ENCODE measurements around the gene KIAA1671. TPM values are rescaled to one million over a fixed set of nuclear protein-coding genes. Genes with fewer than 3 reads are reported as not detected.
"Not testable (repeated sequence)": the region's sequence is repeated elsewhere in the genome, so short reads cannot be mapped to it uniquely, and the experiment has no call there.

Gene KIAA1671
- polyA plus RNA-seq, 1 donor (not counting 4 experiments of a cell fraction or from before 2014, with no cell fraction given): 17.4 TPM

DNA sequence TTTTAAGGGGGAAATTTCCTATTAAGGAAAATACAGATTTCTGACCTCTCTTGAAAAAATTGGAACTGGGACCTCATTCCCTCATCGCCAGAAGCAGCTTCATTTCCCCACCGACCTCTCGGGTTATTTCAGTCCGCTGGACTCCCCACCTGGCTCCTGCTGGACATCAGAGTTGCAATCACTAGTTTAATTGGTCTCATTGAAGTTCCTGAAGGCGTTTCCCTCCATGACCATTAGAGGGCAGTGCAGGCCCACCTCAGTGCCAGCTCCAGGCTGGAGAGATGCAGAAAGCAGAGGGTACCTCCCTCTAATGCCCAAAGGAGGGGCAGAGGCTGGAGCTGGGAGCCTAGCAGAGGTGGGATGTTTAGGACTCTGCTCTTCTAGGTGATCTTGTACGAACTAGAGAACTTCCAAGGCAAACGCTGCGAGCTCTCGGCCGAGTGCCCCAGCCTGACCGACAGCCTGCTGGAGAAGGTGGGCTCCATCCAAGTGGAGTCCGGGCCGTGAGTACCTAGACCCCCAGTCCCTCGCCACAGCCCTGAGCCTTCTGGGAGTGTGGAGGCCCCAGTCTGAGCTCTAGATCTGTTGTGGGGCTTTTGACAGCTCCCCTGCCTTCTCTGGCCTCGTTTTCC lies 249.9 kb downstream of the KIAA1671 start:
- H3K9me3 ChIP-seq (ENCODE audit: control insufficient read depth, low read depth, low read length): no peaks in the 10 kb centered on the region
- H4K20me1 ChIP-seq (ENCODE audit: control insufficient read depth, extremely low read depth, insufficient read depth, low read length): peaks cover 3% of the 10 kb centered on the region
- H3K4me1 ChIP-seq (ENCODE audit: control insufficient read depth, extremely low read depth, insufficient read depth, low read length): no peaks in the 10 kb centered on the region
- no peaks in the 10 kb centered on the region for H3K27me3 ChIP-seq (ENCODE audit: control insufficient read depth, extremely low read depth, insufficient read depth, low read length)
- H2AFZ ChIP-seq (ENCODE audit: control insufficient read depth, low read length): no peak overlapping the region
- DNase-seq (ENCODE audit: low read depth, low spot score) (peak; percentile 7), FAIRE-seq (peak; percentile 77)
- peaks cover 0 to 11% of the 10 kb centered on the region in 2 experiments for H3K36me3 ChIP-seq (ENCODE audit: control insufficient read depth in 2 of 2, extremely low read depth in 1 of 2, insufficient read depth in 2 of 2, low read length in 2 of 2)
- TF ChIP-seq EZH2 (IDR thresholded peaks at IDR 0.05; ENCODE audit: low read length): no peak
- TF ChIP-seq, protein P1, sequence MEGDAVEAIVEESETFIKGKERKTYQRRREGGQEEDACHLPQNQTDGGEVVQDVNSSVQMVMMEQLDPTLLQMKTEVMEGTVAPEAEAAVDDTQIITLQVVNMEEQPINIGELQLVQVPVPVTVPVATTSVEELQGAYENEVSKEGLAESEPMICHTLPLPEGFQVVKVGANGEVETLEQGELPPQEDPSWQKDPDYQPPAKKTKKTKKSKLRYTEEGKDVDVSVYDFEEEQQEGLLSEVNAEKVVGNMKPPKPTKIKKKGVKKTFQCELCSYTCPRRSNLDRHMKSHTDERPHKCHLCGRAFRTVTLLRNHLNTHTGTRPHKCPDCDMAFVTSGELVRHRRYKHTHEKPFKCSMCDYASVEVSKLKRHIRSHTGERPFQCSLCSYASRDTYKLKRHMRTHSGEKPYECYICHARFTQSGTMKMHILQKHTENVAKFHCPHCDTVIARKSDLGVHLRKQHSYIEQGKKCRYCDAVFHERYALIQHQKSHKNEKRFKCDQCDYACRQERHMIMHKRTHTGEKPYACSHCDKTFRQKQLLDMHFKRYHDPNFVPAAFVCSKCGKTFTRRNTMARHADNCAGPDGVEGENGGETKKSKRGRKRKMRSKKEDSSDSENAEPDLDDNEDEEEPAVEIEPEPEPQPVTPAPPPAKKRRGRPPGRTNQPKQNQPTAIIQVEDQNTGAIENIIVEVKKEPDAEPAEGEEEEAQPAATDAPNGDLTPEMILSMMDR (optimal IDR thresholded peaks at IDR 0.05 in 1 of 3, IDR thresholded peaks at IDR 0.05 in 1 of 3, conservative IDR thresholded peaks at IDR 0.05 in 1 of 3; ENCODE audit: extremely low read depth in 1 of 3, insufficient read depth in 2 of 3, low read length in 3 of 3): peak; percentile 84 to 87 (median 87)
- H3K27ac ChIP-seq (ENCODE audit: control insufficient read depth, insufficient read depth, low read length): no peak overlapping the region
- no peak overlapping the region for H3K9ac ChIP-seq (ENCODE audit: control insufficient read depth, extremely low read depth, insufficient read depth, low read length)
- no peak overlapping the region for H3K4me2 ChIP-seq (ENCODE audit: control insufficient read depth, extremely low read depth, insufficient read depth, low read depth, low read length)
- H3K4me3 ChIP-seq (ENCODE audit: control insufficient read depth in 2 of 3, extremely low read depth in 1 of 3, insufficient read depth in 2 of 3, low read depth in 1 of 3, low read length in 3 of 3): no peak overlapping the region
- no peaks in the 10 kb centered on the region for H3K79me2 ChIP-seq (ENCODE audit: control insufficient read depth, insufficient read depth, low read length)
- no peaks in the 10 kb centered on the region for H3K9me1 ChIP-seq (ENCODE audit: control insufficient read depth, extremely low read depth, insufficient read depth, low read length)
- dilution Hi-C loops (cut with MboI; ENCODE audit: extremely low pct_ligation_motif_present, low sequenced_read_pairs): no loop called here

DNA sequence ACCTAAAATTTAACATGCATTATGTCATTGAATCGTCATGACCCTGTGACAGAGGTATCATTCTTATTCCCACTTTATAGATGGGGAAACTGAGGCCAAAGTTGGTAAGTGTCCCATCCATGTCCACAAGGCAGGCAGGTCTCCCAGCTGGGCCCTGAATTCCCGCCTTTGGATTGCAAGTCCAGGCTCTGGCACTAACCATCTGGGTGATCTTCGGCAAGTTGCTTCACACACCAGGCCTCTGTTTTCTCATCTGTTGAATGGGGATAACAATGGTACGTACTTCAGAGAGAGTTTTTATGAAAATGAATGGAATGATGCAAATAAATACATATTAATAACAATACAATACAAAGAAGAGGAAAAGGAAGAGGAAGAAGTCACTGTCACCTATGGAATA lies 250.6 kb downstream of the KIAA1671 start:
- no peak for FAIRE-seq
- dilution Hi-C loops (cut with MboI; ENCODE audit: extremely low pct_ligation_motif_present, low sequenced_read_pairs): no loop called here

DNA sequence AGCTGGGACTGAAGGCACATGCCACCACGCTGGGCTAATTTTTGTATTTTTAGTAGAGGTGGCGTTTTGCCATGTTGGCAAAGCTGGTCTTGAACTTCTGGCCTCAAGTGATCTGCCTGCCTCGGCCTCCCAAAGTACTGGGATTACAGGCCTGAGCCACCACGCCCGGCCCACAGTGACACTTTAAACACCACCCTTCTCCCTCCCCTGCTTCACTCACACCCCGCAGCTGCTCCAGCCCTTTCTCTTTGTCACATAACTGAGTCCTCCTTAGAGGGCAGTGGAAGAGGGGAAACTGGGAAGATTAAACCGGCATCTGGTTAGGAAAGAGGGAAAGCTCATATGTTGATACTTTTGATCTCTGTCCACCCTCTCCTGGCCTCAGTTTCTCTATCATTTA lies 252.0 kb downstream of the KIAA1671 start:
- H3K36me3 ChIP-seq (ENCODE audit: control insufficient read depth in 2 of 2, extremely low read depth in 1 of 2, insufficient read depth in 2 of 2, low read length in 2 of 2); H3K4me2 ChIP-seq (ENCODE audit: control insufficient read depth, extremely low read depth, insufficient read depth, low read depth, low read length); H3K9me3 ChIP-seq (ENCODE audit: control insufficient read depth, low read depth, low read length); FAIRE-seq; H4K20me1 ChIP-seq (ENCODE audit: control insufficient read depth, extremely low read depth, insufficient read depth, low read length); H3K4me3 ChIP-seq (ENCODE audit: control insufficient read depth in 2 of 3, extremely low read depth in 1 of 3, insufficient read depth in 2 of 3, low read depth in 1 of 3, low read length in 3 of 3); H3K9ac ChIP-seq (ENCODE audit: control insufficient read depth, extremely low read depth, insufficient read depth, low read length); H3K27ac ChIP-seq (ENCODE audit: control insufficient read depth, insufficient read depth, low read length); H3K4me1 ChIP-seq (ENCODE audit: control insufficient read depth, extremely low read depth, insufficient read depth, low read length); DNase-seq (ENCODE audit: low read depth, low spot score); H2AFZ ChIP-seq (ENCODE audit: control insufficient read depth, low read length); dilution Hi-C loops (cut with MboI; ENCODE audit: extremely low pct_ligation_motif_present, low sequenced_read_pairs); H3K79me2 ChIP-seq (ENCODE audit: control insufficient read depth, insufficient read depth, low read length); H3K9me1 ChIP-seq (ENCODE audit: control insufficient read depth, extremely low read depth, insufficient read depth, low read length); H3K27me3 ChIP-seq (ENCODE audit: control insufficient read depth, extremely low read depth, insufficient read depth, low read length): not testable (repeated sequence)

More for the DNA sequence above, 250.6 kb downstream of the KIAA1671 start:
- TF ChIP-seq, protein P1 (optimal IDR thresholded peaks at IDR 0.05 in 1 of 3, IDR thresholded peaks at IDR 0.05 in 1 of 3, conservative IDR thresholded peaks at IDR 0.05 in 1 of 3; ENCODE audit: extremely low read depth in 1 of 3, insufficient read depth in 2 of 3, low read length in 3 of 3): no peak
- TF ChIP-seq EZH2 (IDR thresholded peaks at IDR 0.05; ENCODE audit: low read length): no peak
- no peaks in the 10 kb centered on the region for H3K27me3 ChIP-seq (ENCODE audit: control insufficient read depth, extremely low read depth, insufficient read depth, low read length)
- no peak overlapping the region for H3K27ac ChIP-seq (ENCODE audit: control insufficient read depth, insufficient read depth, low read length)
- no peak overlapping the region for H3K4me3 ChIP-seq (ENCODE audit: control insufficient read depth in 2 of 3, extremely low read depth in 1 of 3, insufficient read depth in 2 of 3, low read depth in 1 of 3, low read length in 3 of 3)
- H3K36me3 ChIP-seq (ENCODE audit: control insufficient read depth in 2 of 2, extremely low read depth in 1 of 2, insufficient read depth in 2 of 2, low read length in 2 of 2): peaks cover 0 to 5% of the 10 kb centered on the region in 2 experiments
- H3K4me2 ChIP-seq (ENCODE audit: control insufficient read depth, extremely low read depth, insufficient read depth, low read depth, low read length): no peak overlapping the region
- no peak for DNase-seq (ENCODE audit: low read depth, low spot score)
- H3K4me1 ChIP-seq (ENCODE audit: control insufficient read depth, extremely low read depth, insufficient read depth, low read length): no peaks in the 10 kb centered on the region
- peaks cover 3% of the 10 kb centered on the region for H4K20me1 ChIP-seq (ENCODE audit: control insufficient read depth, extremely low read depth, insufficient read depth, low read length)
- H3K9me1 ChIP-seq (ENCODE audit: control insufficient read depth, extremely low read depth, insufficient read depth, low read length): no peaks in the 10 kb centered on the region
- no peaks in the 10 kb centered on the region for H3K9me3 ChIP-seq (ENCODE audit: control insufficient read depth, low read depth, low read length)
- H3K79me2 ChIP-seq (ENCODE audit: control insufficient read depth, insufficient read depth, low read length): no peaks in the 10 kb centered on the region
- H2AFZ ChIP-seq (ENCODE audit: control insufficient read depth, low read length): no peak overlapping the region
- H3K9ac ChIP-seq (ENCODE audit: control insufficient read depth, extremely low read depth, insufficient read depth, low read length): no peak overlapping the region

Measured in keratinocyte (primary cell).